Thymus (tissue), 14 donors: Measurements from ENCODE around the gene ATP8B1. TPM values are rescaled to one million over a fixed set of nuclear protein-coding genes. Genes with fewer than 3 reads are reported as not detected.
A peak's percentile ranks its signal among the peaks of the same experiment; 100 is the strongest.
"Not testable (repeated sequence)": the region's sequence is repeated elsewhere in the genome, so short reads cannot be mapped to it uniquely, and the experiment has no call there.

ENCODE experiments used
- DNase-seq, 9 donors: peaks; one replicate each; pipeline ENCODE4 v3.0.0-alpha.2; 2013; ENCODE audit warnings: low spot score in 9 of 9, low read depth in 6 of 9, missing footprints in 1 of 9
- H3K27ac ChIP-seq, 2 donors: one replicate each; pipeline ENCODE4 v1.5.1; 2013; ENCODE audit warnings: control low read depth in 1 of 2, low read depth in 1 of 2, low read length in 1 of 2, mild to moderate bottlenecking in 1 of 2, moderate library complexity in 1 of 2
- H3K27me3 ChIP-seq, 2 donors: one replicate each; pipeline ENCODE4 v1.5.1; 2013; ENCODE audit warnings: low read length in 1 of 2; ENCODE audit not compliant: control insufficient read depth in 2 of 2, insufficient read depth in 1 of 2
- H3K36me3 ChIP-seq, 2 donors: one replicate each; pipeline ENCODE4 v1.5.1; 2013; ENCODE audit warnings: low read length in 1 of 2, mild to moderate bottlenecking in 1 of 2, moderate library complexity in 1 of 2; ENCODE audit not compliant: control insufficient read depth in 2 of 2, insufficient read depth in 2 of 2
- H3K4me1 ChIP-seq, 2 donors: one replicate each; pipeline ENCODE4 v1.5.1; 2013; ENCODE audit warnings: low read length in 2 of 2; ENCODE audit not compliant: control insufficient read depth in 2 of 2, insufficient read depth in 2 of 2
- H3K4me3 ChIP-seq, 2 donors: one replicate each; pipeline ENCODE4 v1.5.1; 2013; ENCODE audit warnings: low read length in 2 of 2, control low read depth in 1 of 2, mild to moderate bottlenecking in 1 of 2
- H3K9me3 ChIP-seq, 2 donors: one replicate each; pipeline ENCODE4 v1.5.1; 2013; ENCODE audit warnings: low read length in 1 of 2, mild to moderate bottlenecking in 1 of 2; ENCODE audit not compliant: control insufficient read depth in 2 of 2, insufficient read depth in 1 of 2
- WGBS: extraction: QIAGEN DNeasy Blood & Tissue Kit; methylation state at CpG from one replicate; pipeline ENCODE4 v1.1.7; 2013; 5-methylcytosine and 5-hydroxymethylcytosine counted together
- long read RNA-seq, 10 donors: transcript quantifications; one replicate each; lab custom pipeline, GENCODE V29; 2026
- polyA plus RNA-seq: library from polyadenylated mRNA; stranded (reverse); fragments of 200-250 nt; gene quantifications from one replicate; pipeline ENCODE4 v1.2.3, GENCODE V29; 2013
- total RNA-seq: library from RNA; stranded (reverse); fragments of 120-200 nt; gene quantifications from one replicate; pipeline ENCODE4 v1.2.4, GENCODE V29; 2013
- donor health status: healthy.

ATP8B1 gene
- total RNA-seq (3.0 TPM), polyA plus RNA-seq (4.3 TPM)
- long read RNA-seq, donor 1: 0 reads
- long read RNA-seq, donor 2: 0 reads
- long read RNA-seq, donor 3, partial matches to known transcripts: 0 of 6 reads
- long read RNA-seq, donor 3, other reads (novel, unspliced or antisense): 6 of 6 reads
- long read RNA-seq, donor 4, partial matches to known transcripts: 7 of 7 reads
- long read RNA-seq, donor 4, other reads (novel, unspliced or antisense): 0 of 7 reads
- long read RNA-seq, donor 5, partial matches to known transcripts: 6 of 6 reads
- long read RNA-seq, donor 5, other reads (novel, unspliced or antisense): 0 of 6 reads
- long read RNA-seq, donor 6: 0 reads
- long read RNA-seq, donor 7: 0 reads
- long read RNA-seq, donor 8: 0 reads
- long read RNA-seq, donor 9: 0 reads
- long read RNA-seq, donor 10: 0 reads

- peak within 1 kb of the TSS in 1 of 2 donors; percentile 77 for H3K27ac ChIP-seq
- H3K4me3 ChIP-seq: peak within 1 kb of the TSS; percentile 39 to 44
- H3K9me3 ChIP-seq: peaks cover 0 to 1% of the 10 kb centered on the region in 2 donors
- DNase-seq: peak in 1 of 9 donors; percentile 25
- no peaks in the 10 kb centered on the region for H3K36me3 ChIP-seq
- peaks cover 42 to 72% of the 10 kb centered on the region in 2 donors for H3K27me3 ChIP-seq
- 3% methylated on average over 77 of the region's 77 CpGs for WGBS
- peaks cover 7% of the 10 kb centered on the region in 2 donors for H3K4me1 ChIP-seq
Measured at GRCh38 chr18:57803103-57803969, at the start of gene ATP8B1. Gene ATP8B1, minus strand, starts transcription at chr18:57803315. Its CDS starts 71,508 bp downstream, at chr18:57731807.

GRCh38 chr18:57850063-57850462 lies 46.9 kb upstream of the ATP8B1 start:
- no peaks in the 10 kb centered on the region for H3K27me3 ChIP-seq
- H3K4me3 ChIP-seq: no peak overlapping the region
- H3K36me3 ChIP-seq: no peaks in the 10 kb centered on the region
- H3K27ac ChIP-seq: no peak overlapping the region
- no peaks in the 10 kb centered on the region for H3K4me1 ChIP-seq
- H3K9me3 ChIP-seq: no peaks in the 10 kb centered on the region
- WGBS: 60% methylated on average over 3 of the region's 3 CpGs
- DNase-seq: no peak

DNA sequence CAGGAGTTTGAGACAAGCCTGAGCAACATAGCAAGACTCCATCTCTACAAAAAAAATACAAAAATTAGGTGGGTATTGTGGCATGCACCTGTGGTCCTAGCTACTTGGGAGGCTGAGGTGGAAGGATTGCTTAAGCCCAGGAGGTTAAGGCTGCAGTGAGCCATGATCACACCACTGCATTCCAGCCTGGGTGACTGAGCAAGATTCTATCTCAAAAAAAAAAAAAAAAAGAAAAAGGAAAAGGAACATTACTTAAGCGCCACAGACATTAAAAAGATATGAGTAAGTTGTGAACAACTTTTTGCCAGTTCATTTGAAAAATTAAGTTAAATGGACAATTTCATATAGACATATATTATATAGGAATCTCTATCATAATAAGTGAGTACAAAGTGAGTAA lies 45.3 kb upstream of the ATP8B1 start:
- WGBS: 100% methylated on average over 1 of the region's 1 CpG
- not testable (repeated sequence) for H3K4me3 ChIP-seq, H3K4me1 ChIP-seq, H3K36me3 ChIP-seq, H3K9me3 ChIP-seq, H3K27ac ChIP-seq, DNase-seq, H3K27me3 ChIP-seq

DNA sequence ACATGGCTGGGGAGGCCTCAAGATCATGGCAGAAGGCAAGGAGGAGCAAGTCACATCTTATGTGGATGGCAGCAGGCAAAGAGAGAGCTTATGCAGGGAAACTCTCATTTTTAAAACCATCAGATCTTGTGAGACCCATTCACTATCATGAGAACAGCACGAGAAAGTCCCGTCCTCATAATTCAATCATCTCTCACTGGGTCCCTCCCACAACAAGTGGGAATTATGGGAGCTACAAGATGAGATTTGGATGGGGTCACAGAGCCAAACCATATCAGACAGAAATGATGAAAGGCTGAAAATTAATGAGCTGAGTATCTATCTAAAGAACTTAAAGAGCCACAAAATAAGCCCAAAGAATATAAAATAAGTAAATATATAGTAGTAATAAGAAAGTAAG lies 44.3 kb upstream of the ATP8B1 start:
- H3K4me1 ChIP-seq, H3K27me3 ChIP-seq, H3K4me3 ChIP-seq, H3K36me3 ChIP-seq, DNase-seq, H3K9me3 ChIP-seq, H3K27ac ChIP-seq: not testable (repeated sequence)
- 98% methylated on average over 2 of the region's 2 CpGs for WGBS

DNA sequence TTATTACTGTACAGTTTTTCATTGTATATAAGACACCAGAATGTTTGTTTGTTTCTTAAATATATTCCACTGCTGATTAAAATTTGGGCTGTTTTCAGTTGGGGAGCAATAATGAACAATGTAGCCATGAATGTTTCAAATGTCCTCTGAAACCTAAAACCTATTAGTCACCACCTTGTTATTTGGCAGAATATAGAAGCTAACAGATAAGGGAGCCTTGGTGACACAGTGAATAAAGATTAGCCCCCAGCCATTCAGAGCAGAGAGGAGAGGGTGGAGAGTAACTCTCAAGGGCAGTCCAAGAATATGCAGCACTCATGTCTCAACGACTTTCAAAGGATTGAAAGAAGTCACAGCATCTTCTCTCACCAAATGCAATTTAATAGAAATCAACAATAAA lies 43.1 kb upstream of the ATP8B1 start:
- Histone ChIP-seq H3K27me3 (no peaks in the 10 kb centered on the region), H3K9me3 (no peaks in the 10 kb centered on the region), H3K4me1 (no peaks in the 10 kb centered on the region), H3K4me3 (no peak overlapping the region), H3K36me3 (no peaks in the 10 kb centered on the region), H3K27ac (no peak overlapping the region)
- DNase-seq: no peak
- 85% methylated on average over 1 of the region's 1 CpG for WGBS

DNA sequence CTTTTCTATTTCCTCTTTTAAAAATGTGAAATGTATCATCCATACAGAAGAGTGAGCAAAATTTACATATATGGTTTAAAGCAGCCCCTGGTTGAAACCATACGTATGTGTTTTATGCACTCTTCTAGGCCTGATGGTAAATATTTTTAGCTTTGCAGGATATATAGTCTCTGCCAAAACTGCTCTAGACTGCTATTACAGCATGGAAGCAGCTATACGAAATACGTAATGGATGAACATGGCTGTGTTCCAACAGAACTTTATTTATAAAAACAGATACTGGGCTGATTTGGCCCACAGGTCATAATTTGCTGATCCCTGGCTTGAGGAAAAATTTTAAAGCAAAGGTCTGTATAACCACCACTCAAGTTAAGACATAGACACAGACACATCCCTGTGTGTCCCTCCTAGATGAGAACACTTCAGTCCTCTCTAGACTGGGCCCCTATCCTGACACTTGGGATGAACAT lies 42.5 kb upstream of the ATP8B1 start:
- Histone ChIP-seq H3K27me3 (no peaks in the 10 kb centered on the region), H3K27ac (no peak overlapping the region), H3K9me3 (no peaks in the 10 kb centered on the region), H3K36me3 (no peaks in the 10 kb centered on the region), H3K4me3 (no peak overlapping the region), H3K4me1 (no peaks in the 10 kb centered on the region)
- DNase-seq: no peak
- WGBS: 92% methylated on average over 3 of the region's 3 CpGs

- Histone ChIP-seq H3K36me3 (no peaks in the 10 kb centered on the region), H3K4me1 (no peaks in the 10 kb centered on the region), H3K27me3 (no peaks in the 10 kb centered on the region), H3K4me3 (no peak overlapping the region), H3K9me3 (no peaks in the 10 kb centered on the region), H3K27ac (no peak overlapping the region)
- WGBS: 98% methylated on average over 7 of the region's 7 CpGs
- no peak for DNase-seq
Measured at GRCh38 chr18:57844319-57844718, 41.2 kb upstream of the ATP8B1 start.

DNA sequence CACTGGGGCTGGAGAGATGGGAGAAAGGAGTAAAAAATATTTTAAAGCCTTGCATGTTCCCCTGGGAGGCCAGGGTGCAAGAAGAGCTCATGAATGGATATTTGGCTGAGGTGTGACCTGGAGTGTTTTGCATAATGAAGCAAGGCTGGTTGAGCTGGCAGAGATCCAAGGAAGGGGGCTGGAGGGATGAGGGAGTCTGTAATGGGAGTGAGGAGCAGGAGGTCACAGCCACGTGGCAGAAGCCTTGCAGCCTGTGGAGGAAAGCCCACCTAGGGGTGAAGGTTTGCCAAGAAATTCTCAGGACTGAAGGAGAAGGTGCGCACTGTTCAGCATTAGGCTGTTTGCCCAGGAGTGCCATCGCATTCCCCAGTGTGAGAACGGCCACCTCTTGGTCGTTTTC lies 40.3 kb upstream of the ATP8B1 start:
- DNase-seq: no peak
- Histone ChIP-seq H3K27ac (no peak overlapping the region), H3K27me3 (no peaks in the 10 kb centered on the region), H3K4me1 (no peaks in the 10 kb centered on the region), H3K36me3 (no peaks in the 10 kb centered on the region), H3K4me3 (no peak overlapping the region), H3K9me3 (no peaks in the 10 kb centered on the region)
- WGBS: 94% methylated on average over 5 of the region's 5 CpGs

GRCh38 chr18:57841568-57841967 lies 38.5 kb upstream of the ATP8B1 start:
- Histone ChIP-seq H3K4me3 (no peak overlapping the region), H3K36me3 (no peaks in the 10 kb centered on the region), H3K27me3 (no peaks in the 10 kb centered on the region), H3K27ac (no peak overlapping the region), H3K4me1 (no peaks in the 10 kb centered on the region), H3K9me3 (no peaks in the 10 kb centered on the region)
- no peak for DNase-seq
- 80% methylated on average over 2 of the region's 2 CpGs for WGBS
